GF-D8 (cell line): ENCODE measurements around the gene ACAD10.
A peak's percentile ranks its signal among the peaks of the same experiment; 100 is the strongest.
"Not testable (repeated sequence)": the region's sequence is repeated elsewhere in the genome, so short reads cannot be mapped to it uniquely, and the experiment has no call there.

ENCODE experiments used
- DNase-seq: peaks from one replicate; lab custom pipeline; 2025; lab: John Stamatoyannopoulos, UW

ACAD10 gene

GRCh38 chr12:111687255-111687654 lies 1.4 kb downstream of the ACAD10 start:
- DNase-seq, result no peak

GRCh38 chr12:111687952-111688351 lies 2.1 kb downstream of the ACAD10 start:
- no peak for DNase-seq

GRCh38 chr12:111691262-111691661 lies 5.4 kb downstream of the ACAD10 start:
- DNase-seq, result no peak

- DNase-seq, result no peak
Measured at GRCh38 chr12:111692575-111693210, 6.8 kb downstream of the ACAD10 start.

- no peak for DNase-seq
Measured at GRCh38 chr12:111693818-111694217, 8.0 kb downstream of the ACAD10 start.

GRCh38 chr12:111699962-111700361 lies 14.1 kb downstream of the ACAD10 start:
- DNase-seq, result no peak

- DNase-seq, result peak; percentile 84
Measured at GRCh38 chr12:111705672-111706071, 19.8 kb downstream of the ACAD10 start.

- no peak for DNase-seq
Measured at GRCh38 chr12:111706145-111706544, 20.3 kb downstream of the ACAD10 start.

- DNase-seq, result no peak
Measured at GRCh38 chr12:111715279-111715678, 29.4 kb downstream of the ACAD10 start.

- not testable (repeated sequence) for DNase-seq
Measured at GRCh38 chr12:111719316-111719715, 33.5 kb downstream of the ACAD10 start.

- DNase-seq, result no peak
Measured at GRCh38 chr12:111720457-111720856, 34.6 kb downstream of the ACAD10 start.

- not testable (repeated sequence) for DNase-seq
Measured at GRCh38 chr12:111723646-111724360, 38.0 kb downstream of the ACAD10 start.

- no peak for DNase-seq
Measured at GRCh38 chr12:111728795-111729194, 42.9 kb downstream of the ACAD10 start.

GRCh38 chr12:111730420-111730819 lies 44.6 kb downstream of the ACAD10 start:
- DNase-seq, result no peak

GRCh38 chr12:111732786-111733185 lies 46.9 kb downstream of the ACAD10 start:
- no peak for DNase-seq

- DNase-seq, result no peak
Measured at GRCh38 chr12:111733340-111733915, 47.6 kb downstream of the ACAD10 start.

GRCh38 chr12:111739524-111739923 lies 53.7 kb downstream of the ACAD10 start:
- DNase-seq, result not testable (repeated sequence)

GRCh38 chr12:111741235-111741812 lies 55.5 kb downstream of the ACAD10 start:
- peak; percentile 12 for DNase-seq

- DNase-seq, result no peak
Measured at GRCh38 chr12:111745211-111745610, 59.4 kb downstream of the ACAD10 start.

- DNase-seq, result no peak
Measured at GRCh38 chr12:111747333-111747732, 61.5 kb downstream of the ACAD10 start.

GRCh38 chr12:111748151-111748672 lies 62.4 kb downstream of the ACAD10 start:
- DNase-seq, result no peak

- DNase-seq, result no peak
Measured at GRCh38 chr12:111748867-111749266, 63.0 kb downstream of the ACAD10 start.

- DNase-seq, result no peak
Measured at GRCh38 chr12:111749391-111749790, 63.5 kb downstream of the ACAD10 start.
